Right forelimb (tissue), 1 donor: ENCODE results near the gene POTEF.
"Not testable (repeated sequence)": the region's sequence is repeated elsewhere in the genome, so short reads cannot be mapped to it uniquely, and the experiment has no call there.

Experiments used
- DNase-seq: peaks from one replicate; pipeline ENCODE4 v3.0.0-alpha.2; 2018

The POTEF gene

GRCh38 chr2:130129120-130129829 is at the start of gene POTEF:
POTEF (minus strand) TSS chr2:130129222; CDS start chr2:130120515, 8,707 bp downstream.
- DNase-seq, result not testable (repeated sequence)

DNA sequence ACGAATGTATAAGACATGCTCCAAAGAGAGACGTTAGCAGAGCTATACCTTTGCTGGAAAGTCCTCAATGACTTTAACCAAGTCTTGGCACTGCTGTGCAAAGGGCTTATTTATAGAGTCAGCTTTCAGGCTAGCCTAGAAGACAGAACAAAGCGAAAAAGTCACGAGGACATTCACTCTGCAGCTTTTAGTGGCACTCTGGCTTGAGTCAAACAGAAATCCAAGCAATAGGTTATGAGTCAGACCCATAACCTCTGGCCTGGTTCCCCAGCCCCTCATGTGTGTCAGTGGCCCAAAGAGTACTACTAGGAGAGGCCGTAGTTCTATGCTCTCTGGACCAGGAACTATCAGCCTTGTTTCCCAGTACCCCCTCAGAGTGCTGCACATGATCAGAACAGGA is 45.8 kb upstream of the POTEF start:
- not testable (repeated sequence) for DNase-seq

GRCh38 chr2:130169896-130170295 is 40.9 kb upstream of the POTEF start:
- DNase-seq, result no peak

DNA sequence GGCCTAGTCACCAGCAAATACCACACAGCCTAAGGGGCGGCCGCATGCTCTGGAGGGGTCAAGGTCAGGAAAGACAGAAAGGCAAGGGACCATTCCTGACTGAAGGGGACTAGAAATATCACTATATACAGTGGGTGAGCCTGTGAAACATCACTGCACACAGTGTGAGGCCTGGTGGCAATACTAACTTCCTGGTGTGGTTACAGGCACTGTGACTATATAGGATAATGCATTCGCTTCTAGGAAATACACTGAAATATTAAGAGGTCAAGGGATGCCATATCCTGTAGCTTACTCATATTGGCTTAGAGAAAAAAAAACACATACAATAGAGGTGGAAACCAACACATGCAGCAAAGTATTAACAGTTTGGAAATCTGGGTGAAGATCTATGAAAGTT is 40.1 kb upstream of the POTEF start:
- DNase-seq, result not testable (repeated sequence)

- DNase-seq, result not testable (repeated sequence)
Observed at GRCh38 chr2:130166611-130167010, 37.6 kb upstream of the POTEF start.

DNA sequence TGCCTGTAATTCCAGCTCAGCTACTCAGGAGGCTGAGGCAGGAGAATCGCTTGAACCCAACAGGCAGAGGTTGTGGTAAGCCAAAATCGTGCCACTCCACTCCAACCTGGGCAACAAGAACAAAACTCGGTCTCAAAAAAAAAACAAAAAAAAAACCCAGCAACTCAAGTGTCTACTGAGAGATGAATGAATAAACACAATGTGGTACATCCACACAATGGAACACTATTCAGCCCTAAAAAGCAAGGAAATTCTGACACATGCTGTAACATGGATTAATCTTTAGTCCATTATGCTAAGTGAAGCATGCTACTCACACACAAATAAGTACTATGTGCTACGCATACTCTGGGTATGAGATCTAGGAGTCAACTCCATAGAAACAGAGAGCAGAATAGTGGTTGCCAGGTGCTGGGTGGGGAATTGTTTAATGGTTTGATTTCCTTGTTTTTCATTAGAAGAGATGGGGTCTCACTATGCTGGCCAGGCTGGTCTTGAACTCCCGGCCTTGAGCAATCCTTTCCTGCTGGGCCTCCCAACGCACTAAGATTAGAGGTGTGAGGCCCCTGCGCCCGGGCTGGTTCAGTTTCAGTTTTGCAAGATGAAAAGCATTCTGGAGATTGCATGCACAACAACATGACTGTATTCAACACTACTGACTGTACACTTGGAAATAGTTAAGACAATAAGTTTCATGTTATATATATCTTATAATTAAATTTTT is 36.4 kb upstream of the POTEF start:
- no peak for DNase-seq

DNA sequence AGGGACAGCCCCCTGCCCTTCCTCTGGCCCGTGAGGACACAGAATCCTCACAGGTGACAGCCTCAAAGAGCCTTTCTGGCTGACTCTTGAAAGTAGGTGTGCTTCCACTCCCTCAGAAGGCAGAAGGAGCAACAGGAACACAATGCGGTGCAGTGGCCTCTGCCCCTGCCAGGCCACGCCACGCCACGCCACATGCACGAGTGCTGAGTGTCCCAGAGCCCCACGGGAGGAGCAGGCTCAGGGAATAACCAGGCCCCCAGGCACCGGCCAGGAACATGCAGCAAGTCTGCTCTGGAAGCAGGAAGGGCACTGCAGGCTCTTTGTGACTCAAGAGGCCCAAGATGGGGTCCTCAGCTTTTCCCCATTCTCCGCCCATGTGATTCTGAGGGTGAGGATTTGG is 33.9 kb upstream of the POTEF start:
- no peak for DNase-seq

DNA sequence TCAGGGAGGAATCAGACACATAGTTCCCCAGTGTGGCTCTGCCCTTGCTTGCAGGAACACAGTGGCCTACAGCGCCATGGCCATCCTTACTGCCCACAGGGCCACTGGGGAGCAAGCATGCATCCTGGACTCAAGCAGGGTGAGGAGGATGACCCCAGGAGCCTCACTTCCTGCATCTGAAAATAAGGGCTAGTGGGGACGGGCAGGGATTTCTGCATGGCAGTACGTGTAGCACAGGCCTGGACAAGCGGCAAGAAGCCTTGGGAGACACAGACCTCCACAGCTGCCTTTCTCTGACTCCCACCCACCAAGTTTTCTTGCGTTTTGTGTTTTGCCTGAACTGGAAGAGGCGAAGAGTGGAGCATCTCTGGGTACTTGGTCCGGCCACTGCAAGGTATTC is 33.5 kb upstream of the POTEF start:
- not testable (repeated sequence) for DNase-seq

DNA sequence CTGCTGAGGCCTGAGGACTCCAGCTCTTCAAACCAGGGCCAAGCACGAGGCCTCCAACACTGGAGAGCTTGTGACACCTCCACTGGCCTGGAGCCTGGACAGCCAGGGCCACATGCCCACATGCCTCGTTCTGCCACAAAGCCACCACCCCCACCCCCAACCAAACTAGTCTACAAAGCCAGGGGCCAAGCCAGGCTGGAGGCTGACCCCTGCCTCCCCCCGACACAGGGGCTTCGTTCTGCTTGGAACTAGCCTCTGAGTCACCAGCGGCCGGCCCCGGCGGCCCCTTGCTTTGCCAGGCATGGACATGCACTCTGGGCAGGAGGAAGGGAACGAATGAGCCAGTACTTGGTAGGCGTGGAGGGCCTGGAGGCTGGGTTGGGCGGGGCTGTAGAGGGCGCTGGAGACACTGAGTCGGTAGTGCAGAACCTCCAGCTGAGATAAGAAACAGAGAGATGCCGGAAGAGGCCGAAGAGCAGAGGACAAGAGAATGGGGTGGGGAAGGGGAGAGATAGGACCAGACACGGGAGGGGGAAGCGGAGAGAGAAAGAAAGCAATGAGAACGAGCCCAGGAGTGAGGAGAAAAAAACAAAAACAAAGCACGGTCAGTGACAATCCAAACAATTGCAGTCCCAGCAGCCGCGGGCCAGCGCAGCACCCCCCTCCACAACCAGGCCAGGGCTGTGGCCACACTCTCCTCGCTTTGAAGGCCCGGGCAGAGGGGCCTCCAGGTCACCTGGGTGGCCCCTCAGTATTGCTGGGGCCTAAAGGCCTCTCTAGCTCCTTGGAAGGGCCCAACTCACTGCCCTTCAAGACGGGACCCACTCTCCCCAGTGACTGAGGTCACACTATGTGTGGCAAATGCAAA is 32.0 kb upstream of the POTEF start:
- DNase-seq, result not testable (repeated sequence)

DNA sequence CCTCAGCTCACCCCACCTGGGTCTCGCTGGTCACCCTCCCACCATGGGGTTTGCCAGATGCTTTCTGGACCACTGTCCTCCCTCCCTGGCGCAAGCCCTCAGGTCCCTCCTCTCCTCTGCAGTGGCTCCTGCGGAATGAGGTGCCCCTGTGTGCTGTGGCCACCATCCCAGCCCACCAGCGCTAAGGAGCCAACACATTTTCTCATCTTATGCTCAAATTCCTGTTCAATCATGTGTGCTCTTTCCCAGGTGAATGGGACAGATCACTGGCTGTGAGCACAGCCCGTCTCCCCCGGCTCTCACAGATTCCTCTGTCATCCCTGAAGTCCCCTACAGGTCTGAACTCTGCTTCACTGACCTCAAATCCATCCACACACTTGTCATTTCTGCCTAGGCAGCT is 31.1 kb upstream of the POTEF start:
- no peak for DNase-seq

DNA sequence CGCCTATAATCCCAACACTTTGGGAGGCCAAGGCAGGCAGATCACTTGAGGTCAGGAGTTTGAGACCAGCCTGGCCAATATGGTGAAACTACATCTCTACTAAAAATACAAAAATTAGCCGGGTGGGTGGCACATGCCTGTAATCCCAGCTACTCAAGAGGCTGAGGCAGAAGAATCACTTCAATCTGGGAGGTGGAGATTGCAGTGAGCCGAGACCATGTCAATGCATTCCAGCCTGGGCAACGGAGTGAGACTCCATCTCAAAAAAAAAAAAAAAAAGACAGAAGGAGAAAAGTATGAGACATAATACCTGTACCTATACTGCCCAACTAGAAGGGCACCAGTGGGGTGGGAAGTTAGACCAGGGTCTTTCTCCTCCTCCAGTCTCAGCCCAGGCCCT is 30.4 kb upstream of the POTEF start:
- DNase-seq, result not testable (repeated sequence)

- DNase-seq, result no peak
Observed at GRCh38 chr2:130158631-130159030, 29.6 kb upstream of the POTEF start.

DNA sequence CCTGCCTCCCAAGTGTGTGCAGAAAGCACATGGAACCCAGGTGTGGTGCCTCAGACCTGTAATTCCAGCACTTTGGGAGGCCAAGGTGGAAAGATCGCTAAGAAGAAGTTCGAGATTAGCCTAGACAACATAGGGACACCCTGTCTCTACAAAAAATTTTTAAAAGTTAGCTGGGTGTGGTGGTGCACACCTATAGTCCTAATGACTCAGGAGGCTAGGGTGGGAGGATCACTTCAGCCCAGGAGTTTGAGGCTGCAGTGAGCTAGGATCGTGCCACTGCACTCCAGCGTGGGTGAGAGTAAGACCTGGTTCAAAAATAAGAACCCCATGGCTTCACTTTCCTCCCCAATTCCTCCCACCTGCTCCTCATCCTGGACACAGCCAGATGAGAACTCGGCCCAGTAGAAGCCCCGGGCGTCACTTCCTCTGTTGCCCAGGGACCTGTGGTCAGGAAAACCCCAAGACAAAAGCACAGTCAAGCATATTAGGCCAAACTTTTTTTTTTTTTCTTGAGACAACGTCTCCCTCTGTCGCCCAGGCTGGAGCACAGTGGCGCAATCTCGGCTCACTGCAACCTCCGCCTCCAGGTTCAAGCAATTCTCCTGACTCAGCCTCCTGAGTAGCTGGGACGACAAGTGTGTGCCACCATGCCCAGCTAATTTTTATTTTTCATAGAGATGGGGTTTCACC is 28.9 kb upstream of the POTEF start:
- DNase-seq, result not testable (repeated sequence)

GRCh38 chr2:130157354-130157753 is 28.3 kb upstream of the POTEF start:
- DNase-seq, result not testable (repeated sequence)

DNA sequence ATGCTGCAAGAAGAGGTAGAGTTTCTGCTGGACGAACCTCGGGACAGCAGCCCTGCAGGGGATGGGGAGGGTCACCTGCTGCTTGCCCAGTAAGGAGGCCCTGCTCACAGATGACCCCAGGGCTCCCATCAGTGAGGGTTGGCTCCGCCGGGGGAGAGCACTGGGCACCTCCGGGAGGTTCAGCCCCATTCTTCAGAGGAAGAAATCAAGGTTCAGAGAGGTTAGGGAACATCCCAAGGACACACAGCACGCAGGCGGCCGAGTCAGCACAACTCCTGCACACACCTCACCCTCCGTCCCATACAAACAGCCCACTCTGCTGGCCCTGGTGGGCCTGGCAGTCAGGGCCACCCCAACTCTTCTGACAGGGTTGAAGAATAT is 27.6 kb upstream of the POTEF start:
- no peak for DNase-seq

DNA sequence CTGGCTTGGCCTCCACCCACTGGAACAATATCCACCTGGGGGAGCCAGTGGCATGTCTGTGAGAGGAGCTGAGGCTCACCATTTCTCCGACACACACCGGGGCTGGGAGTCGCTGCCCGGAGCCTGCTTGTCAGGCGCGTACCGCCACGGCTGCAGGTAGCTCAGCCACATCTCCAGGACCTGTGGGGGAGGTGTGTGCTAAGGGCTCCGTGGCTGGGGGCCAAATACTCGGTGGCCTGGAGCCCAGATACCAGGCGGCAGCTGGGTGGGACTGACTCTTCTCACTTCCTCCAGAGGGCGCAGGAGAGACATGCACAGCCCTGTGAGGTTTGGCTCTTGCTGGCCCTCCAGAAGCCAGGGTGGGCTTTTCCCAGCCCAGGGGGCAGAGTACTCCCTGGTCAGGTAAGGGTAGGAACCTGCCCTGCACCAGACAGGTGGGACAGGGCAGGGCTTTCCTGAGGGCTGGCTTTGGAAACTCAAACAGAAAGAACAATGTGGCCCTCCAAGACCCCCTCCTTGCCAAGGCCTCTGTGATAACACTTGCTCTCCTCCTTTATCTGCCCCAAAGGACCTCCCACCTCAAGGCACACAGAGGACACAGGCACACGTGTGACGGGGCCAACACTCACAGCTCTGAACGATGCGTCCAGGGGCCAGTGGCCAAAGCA is 27.1 kb upstream of the POTEF start:
- DNase-seq, result not testable (repeated sequence)

DNA sequence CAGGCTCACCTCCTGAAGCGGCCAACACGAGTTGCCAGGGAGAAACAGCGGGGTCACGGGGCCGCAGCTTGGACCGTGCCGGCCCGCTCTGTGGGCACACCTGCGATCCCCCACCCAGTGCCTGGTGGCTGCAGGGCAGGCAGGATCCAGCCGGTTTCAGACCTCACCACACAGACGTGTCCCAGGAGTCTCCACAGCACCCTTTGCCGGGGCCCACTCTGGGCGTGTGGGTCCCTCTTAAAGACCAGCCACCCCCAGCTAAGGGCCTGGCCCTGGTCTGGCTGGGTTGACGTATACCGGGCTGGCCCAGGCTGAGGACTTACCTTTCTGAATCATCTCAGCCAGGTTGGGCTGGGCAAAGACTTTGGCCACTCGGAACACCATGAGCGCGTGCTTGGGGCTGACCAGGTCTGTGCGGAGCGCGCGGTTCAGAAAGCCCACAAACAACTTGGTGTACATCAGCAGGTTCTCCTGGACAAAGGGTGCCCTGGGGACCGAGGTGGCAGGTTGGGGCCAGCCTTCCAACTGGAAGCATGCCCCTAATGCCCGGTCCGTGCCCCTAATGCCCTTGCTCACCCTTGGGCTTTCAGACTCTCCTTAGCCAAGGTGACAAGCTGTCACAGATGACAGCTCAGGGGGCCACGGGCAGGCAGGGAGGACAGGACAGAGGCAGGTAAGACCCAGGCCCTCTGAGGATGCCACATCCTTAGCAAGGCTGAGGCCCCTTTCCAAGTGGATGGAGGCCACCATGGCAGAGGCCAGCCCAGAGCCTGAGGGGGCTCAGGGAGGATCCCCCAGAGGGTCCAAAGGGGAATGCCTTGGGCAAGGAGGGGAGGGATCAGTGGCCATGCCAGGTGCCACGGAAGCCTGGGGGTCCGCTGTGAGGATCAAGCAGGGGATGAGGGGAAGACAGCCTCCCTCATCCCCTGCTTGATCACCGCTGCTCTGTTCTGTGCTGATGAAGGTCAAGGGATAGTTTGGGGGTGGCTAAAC is 26.0 kb upstream of the POTEF start:
- DNase-seq, result no peak

- DNase-seq, result not testable (repeated sequence)
Observed at GRCh38 chr2:130154423-130154770, 25.4 kb upstream of the POTEF start.

DNA sequence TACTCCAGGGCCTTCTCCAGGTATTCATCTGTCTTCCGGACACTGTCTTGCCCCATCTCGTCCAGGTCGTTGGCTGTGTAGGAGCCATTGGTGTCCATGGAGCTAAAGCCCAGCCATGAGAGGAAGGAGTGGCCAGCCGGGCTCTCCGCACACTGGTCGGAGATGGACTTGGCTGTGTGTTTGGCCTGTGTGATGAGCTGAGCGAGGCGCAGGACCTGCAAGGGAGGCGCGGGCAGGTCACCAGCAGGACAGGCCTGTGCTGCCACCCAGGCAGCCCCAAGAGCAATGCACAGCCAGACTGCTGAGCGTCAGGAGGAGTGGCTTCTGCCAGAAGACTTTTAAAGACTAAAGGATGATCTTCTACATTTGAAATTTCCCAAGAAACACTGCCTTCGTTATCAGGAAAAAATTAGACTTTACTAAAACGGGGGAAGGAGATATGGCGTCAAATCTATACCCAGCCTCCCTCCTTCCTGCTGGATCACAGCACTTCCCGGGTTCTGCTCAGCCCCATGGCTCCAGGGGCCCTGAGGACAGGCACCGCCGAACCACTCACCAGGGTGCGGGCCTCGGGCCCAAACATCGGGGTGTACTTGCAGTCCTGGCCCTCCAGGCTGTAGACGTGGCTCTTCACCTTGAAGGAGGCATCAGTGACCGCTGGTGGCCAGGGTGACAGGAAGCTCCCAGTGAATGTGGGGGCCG is 24.9 kb upstream of the POTEF start:
- not testable (repeated sequence) for DNase-seq
